Lung (tissue), 12 donors: Measurements from ENCODE around the gene TLR6. TPM values are rescaled to one million over a fixed set of nuclear protein-coding genes. Genes with fewer than 3 reads are reported as not detected.
A peak's percentile ranks its signal among the peaks of the same experiment; 100 is the strongest.

Source experiments
- ATAC-seq: fragments of 200-7000 bp; cut with Tn5 transposase; one replicate; pipeline ENCODE4 v1.9.1; 2020; ENCODE audit warnings: moderate number of reproducible peaks; ENCODE audit not compliant: insufficient read depth, low FRiP score
- DNase-seq, 3 donors: peaks; one replicate each; pipeline ENCODE4 v3.0.0-alpha.2; 2013 to 2017
- H3K27ac ChIP-seq, 2 donors: one replicate each; pipeline ENCODE4 v1.5.1; 2013; ENCODE audit warnings: mild to moderate bottlenecking in 2 of 2, moderate library complexity in 2 of 2, control low read depth in 1 of 2, inconsistent platforms in 1 of 2, low read depth in 1 of 2, low read length in 1 of 2
- H3K27me3 ChIP-seq, 3 donors: one replicate each; pipeline ENCODE4 v1.5.1; 2013; ENCODE audit warnings: low read length in 2 of 3; ENCODE audit not compliant: control insufficient read depth in 3 of 3, insufficient read depth in 3 of 3
- H3K36me3 ChIP-seq, 4 donors: one replicate each; pipeline ENCODE4 v1.5.1; 2013; ENCODE audit warnings: low read length in 4 of 4, mild to moderate bottlenecking in 1 of 4, moderate library complexity in 1 of 4; ENCODE audit not compliant: control insufficient read depth in 4 of 4, insufficient read depth in 4 of 4
- H3K4me1 ChIP-seq, 5 donors: one replicate each; pipeline ENCODE4 v1.5.1; 2013; ENCODE audit warnings: low read length in 5 of 5, mild to moderate bottlenecking in 2 of 5, moderate library complexity in 1 of 5; ENCODE audit not compliant: control insufficient read depth in 5 of 5, insufficient read depth in 5 of 5
- H3K4me3 ChIP-seq: one replicate; pipeline ENCODE4 v1.5.1; 2013; ENCODE audit warnings: mild to moderate bottlenecking, control low read depth, moderate library complexity
- H3K9ac ChIP-seq, 2 donors: one replicate each; pipeline ENCODE4 v1.5.1; 2013; ENCODE audit warnings: low read length in 2 of 2, control low read depth in 1 of 2; ENCODE audit not compliant: insufficient read depth in 1 of 2
- H3K9me3 ChIP-seq, 4 donors: one replicate each; pipeline ENCODE4 v1.5.1; 2013; ENCODE audit warnings: low read length in 3 of 4, mild to moderate bottlenecking in 1 of 4, moderate library complexity in 1 of 4; ENCODE audit not compliant: control insufficient read depth in 4 of 4, insufficient read depth in 3 of 4
- WGBS, 2 donors: extraction: QIAGEN DNeasy Blood & Tissue Kit; methylation state at CpG; one replicate each; pipeline ENCODE4 v1.1.7; 2013; 5-methylcytosine and 5-hydroxymethylcytosine counted together
- polyA plus RNA-seq, 2 donors: library from polyadenylated mRNA; stranded (reverse); fragments of 200-250 nt; gene quantifications; one replicate each; pipeline ENCODE4 v1.2.1, GENCODE V29; 2013
- total RNA-seq, 2 donors: library from RNA; depleted of rRNA in 1 of 2; stranded (reverse); fragments of >200 nt in 1 of 2; gene quantifications; one replicate each; pipeline ENCODE4 v1.2.1, GENCODE V29; 2014 to 2021
- TF ChIP-seq, protein P1 (sequence below): IDR thresholded peaks from 2 replicates; pipeline ENCODE4 v1.5.1; 2012; ENCODE audit warnings: mild to moderate bottlenecking; ENCODE audit errors: control extremely low read depth, extremely low read depth
- donor health status: control.
- donor health status: control.
- donor health status: Bipolar disorder and iron deficiency.
- donor health status: healthy.
- donor health status: DM: yes; HTN: yes; CAD: no.

Gene TLR6
- total and polyA plus RNA-seq, 4 donors: 0.53 to 6.3 (median 5.0) TPM

DNA sequence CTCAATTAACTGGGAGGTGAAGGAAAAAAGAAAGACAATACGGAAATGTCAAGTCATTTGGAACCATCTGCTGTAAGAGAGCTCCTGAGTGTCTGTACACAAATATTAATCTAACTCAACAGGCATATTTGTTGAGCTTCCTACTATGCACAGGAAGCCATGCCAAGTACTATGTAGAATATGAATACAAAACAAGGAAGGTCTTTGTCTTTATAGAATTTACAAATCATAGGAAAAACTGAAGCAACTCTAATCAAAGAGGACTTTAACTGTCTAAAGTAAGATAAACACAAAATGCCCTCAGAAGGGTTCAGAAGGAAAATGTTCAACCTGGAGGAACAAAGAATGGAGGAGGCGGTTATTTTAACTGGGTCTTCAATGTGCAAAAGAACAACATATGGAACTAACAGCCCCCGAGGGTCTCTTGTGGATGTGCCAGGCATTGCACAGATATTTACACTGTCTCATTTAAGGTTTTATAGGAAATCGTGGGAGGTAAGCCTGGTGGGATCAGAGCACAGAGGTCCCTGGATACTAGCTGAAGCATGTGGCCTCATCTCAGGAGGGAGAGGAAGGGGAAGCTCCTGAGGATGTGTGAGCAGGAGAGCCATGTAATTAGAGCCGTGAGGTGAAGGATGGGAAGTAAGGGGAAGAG lies 16.8 kb upstream of the TLR6 start:
- Histone ChIP-seq H3K4me1 (peaks cover 0 to 30% (median 8%) of the 10 kb centered on the region in 5 donors), H3K9me3 (no peaks in the 10 kb centered on the region), H3K36me3 (peaks cover 2 to 20% (median 12%) of the 10 kb centered on the region in 4 donors), H3K27me3 (no peaks in the 10 kb centered on the region), H3K27ac (peak overlapping the region in 1 of 2 donors; percentile 60), H3K9ac (peak overlapping the region in 1 of 2 donors; percentile 20), H3K4me3 (no peak overlapping the region)
- 61% methylated on average over 5 of the region's 5 CpGs for WGBS, 2 donors
- ATAC-seq (no peak), DNase-seq (peak in 2 of 3 donors; percentile 20 to 29)
- TF ChIP-seq, protein P1, sequence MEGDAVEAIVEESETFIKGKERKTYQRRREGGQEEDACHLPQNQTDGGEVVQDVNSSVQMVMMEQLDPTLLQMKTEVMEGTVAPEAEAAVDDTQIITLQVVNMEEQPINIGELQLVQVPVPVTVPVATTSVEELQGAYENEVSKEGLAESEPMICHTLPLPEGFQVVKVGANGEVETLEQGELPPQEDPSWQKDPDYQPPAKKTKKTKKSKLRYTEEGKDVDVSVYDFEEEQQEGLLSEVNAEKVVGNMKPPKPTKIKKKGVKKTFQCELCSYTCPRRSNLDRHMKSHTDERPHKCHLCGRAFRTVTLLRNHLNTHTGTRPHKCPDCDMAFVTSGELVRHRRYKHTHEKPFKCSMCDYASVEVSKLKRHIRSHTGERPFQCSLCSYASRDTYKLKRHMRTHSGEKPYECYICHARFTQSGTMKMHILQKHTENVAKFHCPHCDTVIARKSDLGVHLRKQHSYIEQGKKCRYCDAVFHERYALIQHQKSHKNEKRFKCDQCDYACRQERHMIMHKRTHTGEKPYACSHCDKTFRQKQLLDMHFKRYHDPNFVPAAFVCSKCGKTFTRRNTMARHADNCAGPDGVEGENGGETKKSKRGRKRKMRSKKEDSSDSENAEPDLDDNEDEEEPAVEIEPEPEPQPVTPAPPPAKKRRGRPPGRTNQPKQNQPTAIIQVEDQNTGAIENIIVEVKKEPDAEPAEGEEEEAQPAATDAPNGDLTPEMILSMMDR: no peak

DNA sequence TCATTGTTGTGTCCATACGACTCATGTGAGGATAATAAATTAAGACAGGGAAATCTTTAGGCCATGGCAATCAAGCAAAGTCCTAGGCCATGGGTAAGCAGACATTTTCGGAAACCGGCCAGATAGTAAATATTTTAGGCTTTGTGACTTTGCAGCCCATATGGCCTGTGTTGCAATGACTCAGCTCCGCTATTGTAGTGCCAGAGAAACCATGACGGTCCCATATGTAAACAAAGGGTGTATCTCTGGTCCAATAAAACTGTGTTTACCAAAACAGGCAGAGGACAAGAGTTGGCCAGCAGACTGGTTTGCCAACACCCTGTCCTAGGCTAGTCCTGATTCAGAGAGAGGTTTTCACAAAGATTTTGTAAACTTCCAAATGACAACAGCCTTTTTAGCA lies 16.0 kb upstream of the TLR6 start:
- Histone ChIP-seq H3K36me3 (peaks cover 2 to 20% (median 9%) of the 10 kb centered on the region in 4 donors), H3K9me3 (no peaks in the 10 kb centered on the region), H3K4me1 (peaks cover 0 to 33% (median 8%) of the 10 kb centered on the region in 5 donors), H3K27me3 (no peaks in the 10 kb centered on the region), H3K9ac (peak overlapping the region in 1 of 2 donors; percentile 20), H3K27ac (peak overlapping the region in 1 of 2 donors; percentile 67), H3K4me3 (no peak overlapping the region)
- 71 to 77% methylated on average over 5 of the region's 5 CpGs for WGBS, 2 donors
- TF ChIP-seq, protein P1: no peak
- ATAC-seq: no peak
- peak; percentile 46 to 82 (median 79) for DNase-seq

DNA sequence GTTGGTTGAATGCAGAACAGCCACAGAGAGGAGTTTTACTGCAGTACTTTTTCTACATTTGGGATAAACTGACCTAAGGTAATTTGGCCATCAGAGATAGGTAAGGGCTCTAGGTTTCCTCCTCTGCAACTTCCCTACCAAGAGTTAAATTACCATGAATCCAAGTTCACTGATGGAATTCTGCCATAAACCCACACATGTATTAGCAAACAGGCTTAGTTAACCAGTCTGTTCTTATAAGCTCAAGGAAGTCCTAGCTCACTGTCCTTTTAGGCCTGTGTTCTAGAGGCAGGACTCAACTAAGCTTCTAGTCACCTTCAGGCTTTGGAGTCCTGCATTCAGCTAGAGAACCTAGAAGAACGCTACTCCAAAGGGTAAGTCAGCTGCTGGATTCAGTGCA lies 15.0 kb upstream of the TLR6 start:
- Histone ChIP-seq H3K9me3 (no peaks in the 10 kb centered on the region), H3K9ac (no peak overlapping the region), H3K4me1 (peaks cover 0 to 39% (median 8%) of the 10 kb centered on the region in 5 donors), H3K36me3 (peaks cover 2 to 16% (median 8%) of the 10 kb centered on the region in 4 donors), H3K4me3 (no peak overlapping the region), H3K27ac (peak overlapping the region in 1 of 2 donors; percentile 40), H3K27me3 (no peaks in the 10 kb centered on the region)
- DNase-seq: peak in 1 of 3 donors; percentile 20
- WGBS, 2 donors: 94 to 100% methylated on average over 1 of the region's 1 CpG
- no peak for ATAC-seq
- TF ChIP-seq, protein P1: no peak
